ENCODE results near the gene SORCS2.

The SORCS2 gene

GRCh38 chr4:7539186-7539585 is 346.8 kb downstream of the SORCS2 start:
- no peak for DNase-seq

DNA sequence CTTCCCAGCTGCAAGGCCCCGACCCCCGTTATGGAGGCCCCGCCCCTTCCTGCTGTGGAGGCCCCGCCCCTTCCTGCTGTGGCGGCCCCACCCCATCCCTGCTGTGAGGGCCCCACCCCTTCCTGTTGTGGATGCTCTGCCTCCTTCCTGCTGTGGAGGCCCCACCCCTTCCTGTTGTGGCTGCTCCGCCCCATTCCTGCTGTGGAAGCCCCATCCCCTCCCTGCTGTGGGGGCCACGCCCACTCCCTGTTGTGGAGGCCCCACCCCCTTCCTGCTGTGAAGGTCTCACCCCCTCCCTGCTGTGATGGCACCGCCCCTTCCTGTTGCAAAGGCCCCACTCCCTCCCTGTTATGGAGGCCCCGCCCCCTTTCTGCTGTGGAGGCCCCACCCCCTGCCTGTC is 347.3 kb downstream of the SORCS2 start:
- DNase-seq: peak; percentile 25

GRCh38 chr4:7540206-7540605 is 347.9 kb downstream of the SORCS2 start:
- DNase-seq: no peak

- no peak for DNase-seq
Observed at GRCh38 chr4:7540654-7541413, 348.5 kb downstream of the SORCS2 start.

GRCh38 chr4:7541414-7541810 is 349.1 kb downstream of the SORCS2 start:
- DNase-seq: no peak

- DNase-seq: no peak
Observed at GRCh38 chr4:7542781-7543180, 350.4 kb downstream of the SORCS2 start.

GRCh38 chr4:7546152-7546808 is 353.9 kb downstream of the SORCS2 start:
- DNase-seq: no peak

DNA sequence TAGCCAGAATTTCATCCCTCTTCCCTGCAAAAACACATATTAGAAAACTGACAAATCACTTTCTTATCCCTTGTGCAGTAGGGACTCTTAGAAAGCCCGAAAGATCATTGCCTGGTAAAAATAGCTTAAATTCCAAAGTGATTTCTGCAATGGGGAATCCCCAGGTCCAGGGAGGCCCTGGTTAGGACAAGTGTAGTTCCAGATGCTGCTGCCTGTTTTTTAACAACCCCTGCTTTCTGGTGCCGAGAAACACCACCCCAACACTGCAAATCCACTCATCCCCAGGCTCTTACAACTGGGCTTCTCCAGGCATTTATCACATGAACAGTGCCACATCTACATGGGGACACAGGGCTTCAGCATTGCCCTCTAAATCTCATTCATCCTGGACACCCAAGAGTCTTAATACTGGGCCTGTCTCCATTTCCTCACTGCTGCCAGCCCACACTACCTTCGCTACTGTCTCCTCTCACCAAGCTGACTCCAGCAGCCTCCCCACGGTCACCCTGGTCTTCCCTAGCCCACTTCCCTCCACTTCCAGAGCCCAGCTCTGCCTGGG is 354.6 kb downstream of the SORCS2 start:
- peak; percentile 39 for DNase-seq

DNA sequence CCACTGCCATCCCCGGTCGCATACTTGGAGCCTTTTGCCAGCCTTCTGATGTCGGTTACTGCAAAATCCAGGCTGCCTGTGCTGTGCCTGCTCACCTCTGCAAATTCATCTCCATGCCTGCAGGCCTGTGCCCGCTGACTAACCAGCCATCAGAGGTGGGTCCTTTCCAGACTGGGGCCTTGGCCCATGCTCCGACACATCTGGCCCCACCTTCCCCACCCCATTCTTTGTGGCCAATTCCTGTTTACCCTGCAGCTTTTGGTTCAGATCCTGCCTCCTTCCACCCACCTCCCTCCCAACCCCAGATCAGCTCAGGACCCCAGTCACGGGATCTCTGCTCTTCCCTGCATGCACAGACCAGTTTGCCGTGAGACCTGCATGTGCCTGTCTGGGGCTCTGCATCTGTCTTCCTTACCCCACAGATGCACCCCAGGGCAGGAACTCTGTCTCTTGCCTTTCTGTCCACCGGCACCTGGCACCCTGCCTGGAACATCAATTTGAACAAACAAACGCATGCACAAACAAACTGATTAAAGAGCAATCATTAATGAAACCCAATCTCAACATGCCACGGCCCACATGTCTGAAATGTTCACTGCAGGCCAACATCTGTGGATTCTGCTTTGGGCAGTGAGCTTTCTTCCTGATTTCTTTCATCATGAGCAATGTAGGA is 355.2 kb downstream of the SORCS2 start:
- DNase-seq: no peak

- no peak for DNase-seq
Observed at GRCh38 chr4:7549866-7550265, 357.5 kb downstream of the SORCS2 start.

- DNase-seq: no peak
Observed at GRCh38 chr4:7552466-7552865, 360.1 kb downstream of the SORCS2 start.

GRCh38 chr4:7553280-7553679 is 360.9 kb downstream of the SORCS2 start:
- no peak for DNase-seq

GRCh38 chr4:7554905-7555304 is 362.6 kb downstream of the SORCS2 start:
- DNase-seq: no peak

DNA sequence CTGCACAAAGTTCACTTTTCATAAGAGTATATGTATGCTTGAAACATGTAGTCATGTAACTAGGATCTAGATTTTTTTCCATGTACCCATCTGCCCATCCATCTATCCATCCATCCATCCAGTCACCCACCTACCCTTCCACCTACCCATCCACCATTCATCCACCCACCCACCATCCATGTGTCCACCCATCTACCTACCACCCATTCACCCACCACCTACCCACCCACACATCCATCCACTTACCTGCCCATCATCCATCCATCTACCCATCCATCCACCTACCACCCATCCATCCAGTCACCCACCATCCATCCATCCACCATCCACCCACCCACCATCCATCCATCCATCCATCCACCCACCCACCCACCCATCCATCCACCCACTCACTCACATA is 364.2 kb downstream of the SORCS2 start:
- no peak for DNase-seq

GRCh38 chr4:7557456-7557855 is 365.1 kb downstream of the SORCS2 start:
- DNase-seq: peak; percentile 89

DNA sequence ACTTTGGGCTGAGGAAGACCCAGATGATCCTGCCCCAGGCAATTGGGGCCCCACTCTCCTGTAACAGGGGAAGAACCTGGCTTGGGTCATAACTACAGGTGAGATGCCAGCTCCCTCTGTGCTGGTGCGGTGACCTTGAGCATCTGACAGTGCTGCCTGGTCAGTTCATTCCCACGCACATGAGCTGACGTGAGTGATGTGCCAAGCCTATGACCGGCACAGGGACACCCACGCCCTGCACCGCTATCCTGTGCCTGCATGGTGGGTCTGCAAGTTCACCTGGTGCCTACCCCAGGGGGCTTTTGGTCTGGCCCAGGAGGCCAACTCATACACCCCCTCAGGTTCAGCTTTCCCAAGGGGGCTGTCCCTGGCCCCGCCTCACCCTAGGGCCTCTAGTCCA is 366.1 kb downstream of the SORCS2 start:
- no peak for DNase-seq

DNA sequence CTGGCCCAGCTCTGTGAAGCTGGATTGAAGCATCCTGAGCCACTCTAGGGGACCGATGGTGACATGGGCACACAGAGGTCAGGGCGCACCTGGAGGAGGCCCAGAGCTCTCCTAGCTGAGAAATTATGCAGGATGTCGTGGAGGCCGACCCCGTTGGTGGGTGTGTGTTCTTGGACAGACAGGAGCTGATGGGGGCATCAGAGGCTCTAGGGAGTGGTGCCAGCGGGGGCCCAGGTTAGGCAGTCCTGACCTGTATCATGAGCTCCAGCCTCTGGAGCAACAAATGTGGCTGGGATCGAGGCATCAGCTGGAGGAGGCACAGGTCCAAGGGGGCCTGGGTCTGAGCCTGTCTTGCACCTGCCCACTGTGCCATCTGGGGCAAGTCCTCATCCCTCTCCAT is 367.0 kb downstream of the SORCS2 start:
- no peak for DNase-seq

GRCh38 chr4:7559741-7560395 is 367.5 kb downstream of the SORCS2 start:
- DNase-seq: no peak

GRCh38 chr4:7561557-7561956 is 369.2 kb downstream of the SORCS2 start:
- no peak for DNase-seq

DNA sequence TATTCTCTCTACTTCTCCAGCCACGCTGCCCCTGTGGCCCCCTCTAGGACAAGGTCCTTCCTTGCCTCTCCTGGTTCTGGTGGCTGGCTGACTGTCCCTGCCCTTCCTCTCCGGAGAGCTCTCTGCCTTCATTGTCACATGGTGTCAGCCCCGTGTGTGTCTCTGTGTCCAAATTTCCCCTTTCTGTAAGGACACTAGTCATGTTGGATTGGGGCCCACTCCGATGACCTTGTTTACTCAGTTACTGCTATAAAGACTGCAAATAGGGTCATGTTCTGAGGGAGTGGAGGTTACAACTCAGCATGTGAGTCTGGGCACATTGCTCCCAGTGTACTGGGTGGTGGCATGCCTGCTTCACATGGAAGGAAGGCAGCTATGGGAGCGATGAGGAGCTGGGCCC is 371.9 kb downstream of the SORCS2 start:
- DNase-seq: no peak

DNA sequence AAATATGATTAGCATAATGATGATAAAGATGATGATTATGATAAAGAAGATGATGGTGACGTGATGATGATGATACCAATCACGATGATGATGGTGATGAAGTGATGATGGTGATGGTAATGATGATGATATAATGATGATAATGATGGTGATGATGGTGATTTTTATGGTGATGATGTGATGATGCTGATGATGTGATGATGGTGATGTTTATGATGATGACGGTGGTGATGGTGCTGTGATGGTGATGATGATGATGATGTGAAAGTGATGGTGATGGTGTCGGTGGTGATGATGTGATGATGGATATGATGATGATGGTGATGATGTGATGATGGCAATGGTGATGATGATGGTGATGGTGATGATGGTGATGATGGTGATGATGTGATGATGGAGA is 373.1 kb downstream of the SORCS2 start:
- no peak for DNase-seq

GRCh38 chr4:7569810-7570783 is 377.8 kb downstream of the SORCS2 start:
- DNase-seq: no peak
